DOHH2 (cell line): Measurements from ENCODE around the gene ECT2L.

Experiments used
- H3F3A ChIP-seq: fragments of 200-600 bp; sonication (generic), shearing (Covaris generic); 2 replicates; pipeline ENCODE4 v1.6.0; 2016; ENCODE audit warnings: antibody characterized with exemption, mild to moderate bottlenecking; ENCODE audit not compliant: control insufficient read depth, insufficient read depth
- H3K27ac ChIP-seq: fragments of 200-600 bp; sonication (generic); 2 replicates; pipeline ENCODE4 v1.5.1; 2014; ENCODE audit warnings: low read depth, mild to moderate bottlenecking, low read length, moderate library complexity
- H3K27me3 ChIP-seq: fragments of 200-600 bp; sonication (generic); 2 replicates; pipeline ENCODE4 v1.6.1; 2014; ENCODE audit warnings: mild to moderate bottlenecking, low read length, mixed read lengths; ENCODE audit not compliant: control insufficient read depth
- H3K36me3 ChIP-seq: fragments of 200-600 bp; sonication (generic); 2 replicates; pipeline ENCODE4 v1.6.1; 2014; ENCODE audit warnings: mild to moderate bottlenecking, low read length, moderate library complexity, mixed read lengths; ENCODE audit not compliant: control insufficient read depth
- H3K4me1 ChIP-seq: fragments of 200-600 bp; sonication (generic); 2 replicates; pipeline ENCODE4 v1.6.1; 2014; ENCODE audit warnings: mild to moderate bottlenecking, low read length, mixed read lengths; ENCODE audit not compliant: control insufficient read depth
- H3K4me2 ChIP-seq: fragments of 200-600 bp; sonication (generic); 2 replicates; pipeline ENCODE4 v1.6.0; 2014; ENCODE audit warnings: mild to moderate bottlenecking, low read length, moderate library complexity
- H3K4me3 ChIP-seq: fragments of 200-600 bp; sonication (generic); 2 replicates; pipeline ENCODE4 v1.5.1; 2014; ENCODE audit warnings: mild to moderate bottlenecking, low read length, mixed read lengths
- H3K79me2 ChIP-seq: fragments of 200-600 bp; sonication (generic); 2 replicates; pipeline ENCODE4 v1.6.1; 2014; ENCODE audit warnings: mild to moderate bottlenecking, low read length, mixed read lengths; ENCODE audit not compliant: control insufficient read depth
- H3K9me2 ChIP-seq: fragments of 200-600 bp; sonication (generic); replicated peaks from 2 replicates; pipeline ENCODE4 v1.6.1; 2014; ENCODE audit warnings: mild to moderate bottlenecking, low read length, mixed read lengths; ENCODE audit not compliant: control insufficient read depth
- H3K9me3 ChIP-seq: fragments of 200-600 bp; sonication (generic); 2 replicates; pipeline ENCODE4 v1.6.1; 2014; ENCODE audit warnings: antibody characterized with exemption, low read length, mixed read lengths; ENCODE audit not compliant: control insufficient read depth, insufficient read depth
- H4K20me1 ChIP-seq: fragments of 200-600 bp; sonication (generic); 2 replicates; pipeline ENCODE4 v1.6.0; 2014; ENCODE audit warnings: low read depth, mild to moderate bottlenecking, antibody characterized with exemption, low read length, moderate library complexity; ENCODE audit not compliant: control insufficient read depth, insufficient read depth
- CTCF ChIP-seq: fragments of 200-600 bp; sonication (generic); IDR thresholded peaks from one replicate; pipeline ENCODE4 v1.5.1; 2014; ENCODE audit warnings: antibody characterized with exemption, mild to moderate bottlenecking, low read depth, low read length; ENCODE audit not compliant: poor library complexity, severe bottlenecking
- EZH2phosphoT487 ChIP-seq: fragments of 200-600 bp; sonication (generic); IDR thresholded peaks from 2 replicates; pipeline ENCODE4 v1.6.1; 2017; ENCODE audit warnings: borderline replicate concordance, mild to moderate bottlenecking, antibody characterized with exemption, low read length, moderate library complexity, mixed read lengths

The ECT2L gene

DNA sequence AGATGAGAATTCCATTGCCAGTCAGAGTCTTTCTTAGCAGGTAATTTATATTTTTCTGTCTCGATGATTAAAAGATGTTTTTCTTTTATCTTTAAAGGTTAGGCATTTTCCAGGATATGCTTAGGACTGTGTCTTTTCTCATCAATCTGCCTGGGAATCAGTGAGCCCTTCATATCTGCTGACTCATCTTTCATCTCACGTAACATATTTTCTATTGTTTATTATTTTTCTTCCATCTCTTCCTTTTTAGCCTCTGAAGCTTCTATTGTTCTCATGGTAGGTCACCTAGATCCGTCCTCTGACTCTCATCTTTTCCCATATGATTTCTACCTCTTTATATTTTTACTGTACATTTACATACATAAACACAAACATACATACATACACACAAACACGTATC is 13.6 kb upstream of the ECT2L start:
- no peaks in the 10 kb centered on the region for H3K27me3 ChIP-seq
- no peak overlapping the region for H3K27ac ChIP-seq
- H3K9me2 ChIP-seq: no peaks in the 10 kb centered on the region
- H3K79me2 ChIP-seq: no peaks in the 10 kb centered on the region
- H3F3A ChIP-seq: no peaks in the 10 kb centered on the region
- peaks cover 5% of the 10 kb centered on the region; the same call in 1 of the 2 replicates for H3K36me3 ChIP-seq
- H3K4me2 ChIP-seq: no peak overlapping the region
- no peaks in the 10 kb centered on the region for H3K9me3 ChIP-seq
- no peak for TF ChIP-seq EZH2phosphoT487
- no peaks in the 10 kb centered on the region for H3K4me1 ChIP-seq
- H4K20me1 ChIP-seq: no peaks in the 10 kb centered on the region
- no peak overlapping the region for H3K4me3 ChIP-seq

- Histone ChIP-seq H3F3A (no peaks in the 10 kb centered on the region), H3K27ac (no peak overlapping the region), H3K9me2 (no peaks in the 10 kb centered on the region), H3K4me1 (no peaks in the 10 kb centered on the region), H3K4me3 (no peak overlapping the region), H3K79me2 (no peaks in the 10 kb centered on the region), H3K27me3 (no peaks in the 10 kb centered on the region), H3K4me2 (no peak overlapping the region), H4K20me1 (no peaks in the 10 kb centered on the region), H3K9me3 (no peaks in the 10 kb centered on the region), H3K36me3 (peaks cover 5% of the 10 kb centered on the region; the same call in 1 of the 2 replicates)
- TF ChIP-seq CTCF (no peak), EZH2phosphoT487 (no peak)
These were observed 10.8 kb upstream of the ECT2L start for GRCh38 chr6:138785079-138785478.

GRCh38 chr6:138785980-138786379 is 9.9 kb upstream of the ECT2L start:
- H3K4me1 ChIP-seq: no peaks in the 10 kb centered on the region
- no peak overlapping the region for H3K4me2 ChIP-seq
- no peaks in the 10 kb centered on the region for H3F3A ChIP-seq
- H3K4me3 ChIP-seq: no peak overlapping the region
- peaks cover 5% of the 10 kb centered on the region; the same call in 1 of the 2 replicates for H3K36me3 ChIP-seq
- no peaks in the 10 kb centered on the region for H4K20me1 ChIP-seq
- no peaks in the 10 kb centered on the region for H3K9me3 ChIP-seq
- H3K27me3 ChIP-seq: no peaks in the 10 kb centered on the region
- no peaks in the 10 kb centered on the region for H3K79me2 ChIP-seq
- no peak overlapping the region for H3K27ac ChIP-seq
- no peak for TF ChIP-seq EZH2phosphoT487
- H3K9me2 ChIP-seq: no peaks in the 10 kb centered on the region

DNA sequence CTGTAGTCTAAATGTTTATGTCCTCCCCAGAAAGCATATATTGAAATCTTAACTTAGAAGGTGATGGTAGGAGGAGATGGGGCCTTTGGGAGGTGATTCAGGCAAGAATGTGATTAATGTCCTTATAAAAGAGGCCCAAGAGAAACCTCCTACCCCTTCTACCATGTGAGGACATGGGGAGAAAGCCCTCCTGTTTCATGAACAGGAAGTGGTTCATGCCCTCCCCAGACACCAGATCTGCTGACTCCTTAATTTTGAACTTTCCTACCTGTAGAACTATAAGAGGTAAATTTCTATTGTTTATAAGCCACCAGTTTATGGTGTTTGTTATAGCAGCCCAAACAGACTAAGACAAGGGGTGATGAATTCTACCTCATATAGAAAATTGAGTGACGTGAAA is 8.7 kb upstream of the ECT2L start:
- TF ChIP-seq EZH2phosphoT487 (no peak), CTCF (no peak)
- Histone ChIP-seq H4K20me1 (no peaks in the 10 kb centered on the region), H3K4me1 (no peaks in the 10 kb centered on the region), H3K36me3 (no peaks in the 10 kb centered on the region), H3F3A (no peaks in the 10 kb centered on the region), H3K9me2 (no peaks in the 10 kb centered on the region), H3K4me3 (no peak overlapping the region), H3K27me3 (no peaks in the 10 kb centered on the region), H3K4me2 (no peak overlapping the region), H3K79me2 (no peaks in the 10 kb centered on the region), H3K27ac (no peak overlapping the region), H3K9me3 (no peaks in the 10 kb centered on the region)
